Adipocyte (in vitro differentiated cells): ENCODE results near the gene PLAAT4.
"Not testable (repeated sequence)": the region's sequence is repeated elsewhere in the genome, so short reads cannot be mapped to it uniquely, and the experiment has no call there.

Source experiments
- DNase-seq: peaks from one replicate; pipeline ENCODE4 v3.0.0-alpha.2; 2015; ENCODE audit warnings: low read depth
- H3K27me3 ChIP-seq: replicated peaks from 2 replicates; pipeline ENCODE4 v1.7.0; 2013; ENCODE audit warnings: mild to moderate bottlenecking, low read length, moderate library complexity; ENCODE audit not compliant: control insufficient read depth, insufficient read depth
- H3K36me3 ChIP-seq: 2 replicates; pipeline ENCODE4 v1.7.0; 2013; ENCODE audit warnings: low read length, mild to moderate bottlenecking, moderate library complexity; ENCODE audit not compliant: control insufficient read depth, insufficient read depth, severe bottlenecking
- H3K4me1 ChIP-seq: 2 replicates; pipeline ENCODE4 v1.7.0; 2013; ENCODE audit warnings: mild to moderate bottlenecking, low read length, moderate library complexity; ENCODE audit not compliant: control insufficient read depth, insufficient read depth
- H3K4me3 ChIP-seq: 2 replicates; pipeline ENCODE4 v1.7.0; 2013; ENCODE audit warnings: mild to moderate bottlenecking, low read length, moderate library complexity
- H3K9ac ChIP-seq: 2 replicates; pipeline ENCODE4 v1.7.0; 2013; ENCODE audit warnings: mild to moderate bottlenecking, low read length, moderate library complexity
- H3K9me3 ChIP-seq: 2 replicates; pipeline ENCODE4 v1.7.0; 2013; ENCODE audit warnings: mild to moderate bottlenecking, low read length, moderate library complexity; ENCODE audit not compliant: control insufficient read depth

Gene PLAAT4

GRCh38 chr11:63529373-63529772, 7.2 kb upstream of the PLAAT4 start:
- H3K4me3 ChIP-seq, H3K9me3 ChIP-seq, H3K9ac ChIP-seq, DNase-seq, H3K36me3 ChIP-seq, H3K27me3 ChIP-seq: not testable (repeated sequence)
- H3K4me1 ChIP-seq = peaks cover 11% of the 10 kb centered on the region

DNA sequence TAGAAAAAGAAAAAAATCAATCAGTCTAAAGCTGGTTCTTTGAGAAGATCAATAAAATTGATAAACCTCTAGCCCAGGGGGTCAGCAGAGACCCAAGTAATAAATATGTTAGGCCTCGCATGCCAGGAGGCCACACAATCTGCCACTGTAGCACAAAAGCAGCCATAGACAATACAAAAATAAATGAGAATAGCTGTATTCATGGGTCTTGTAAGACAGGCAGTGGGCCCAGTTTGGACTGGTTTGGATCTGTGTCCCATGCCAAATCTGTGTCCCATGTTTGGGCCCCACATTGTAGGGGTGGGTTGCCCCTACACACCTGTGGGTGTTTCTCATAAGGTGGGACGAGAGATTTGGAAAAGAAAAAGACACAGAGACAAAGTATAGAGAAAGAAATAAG, 6.6 kb upstream of the PLAAT4 start:
- Histone ChIP-seq H3K4me3 (no peak overlapping the region), H3K9ac (no peak overlapping the region), H3K4me1 (peaks cover 11% of the 10 kb centered on the region), H3K27me3 (peaks cover 3% of the 10 kb centered on the region), H3K9me3 (no peaks in the 10 kb centered on the region), H3K36me3 (no peaks in the 10 kb centered on the region)
- DNase-seq = no peak

DNA sequence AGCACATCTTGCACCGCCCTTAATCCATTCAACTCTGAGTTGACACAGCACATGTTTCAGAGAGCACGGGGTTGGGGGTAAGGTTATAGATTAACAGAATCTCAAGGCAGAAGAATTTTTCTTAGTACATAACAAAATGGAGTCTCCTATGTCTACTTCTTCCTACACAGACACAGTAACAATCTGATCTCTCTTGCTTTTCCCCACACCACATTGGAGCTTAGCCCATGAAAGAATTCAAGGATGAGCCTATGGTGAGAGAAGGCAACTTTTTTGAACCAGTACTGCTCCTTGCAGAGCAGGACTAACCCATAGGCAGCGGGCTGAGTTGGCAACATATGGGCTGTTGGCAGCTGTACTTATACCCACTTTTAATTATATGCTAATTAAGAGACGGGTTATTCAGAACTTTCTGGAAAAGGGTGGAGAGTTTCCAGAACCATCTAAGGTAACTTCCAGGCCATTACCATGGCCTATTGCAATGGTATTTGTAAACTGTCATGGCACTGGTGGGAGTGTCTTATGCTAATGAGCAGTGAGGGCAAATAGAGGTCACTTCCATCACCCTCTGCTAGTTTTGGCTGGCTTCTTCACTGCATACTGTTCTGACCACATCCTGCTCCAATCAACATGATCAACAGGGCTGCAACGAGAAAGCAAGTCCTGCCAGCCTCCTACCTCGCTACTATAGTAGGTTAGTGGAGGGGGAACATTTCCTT, 5.4 kb upstream of the PLAAT4 start:
- H3K4me3 ChIP-seq, H3K9me3 ChIP-seq, H3K9ac ChIP-seq, H3K27me3 ChIP-seq, H3K36me3 ChIP-seq: not testable (repeated sequence)
- peaks cover 11% of the 10 kb centered on the region for H3K4me1 ChIP-seq
- peak; percentile 72 for DNase-seq

GRCh38 chr11:63532117-63532516, 4.5 kb upstream of the PLAAT4 start:
- no peaks in the 10 kb centered on the region for H3K36me3 ChIP-seq
- H3K9ac ChIP-seq = no peak overlapping the region
- H3K9me3 ChIP-seq = no peaks in the 10 kb centered on the region
- H3K4me1 ChIP-seq = peaks cover 20% of the 10 kb centered on the region
- no peak overlapping the region for H3K4me3 ChIP-seq
- H3K27me3 ChIP-seq = peaks cover 3% of the 10 kb centered on the region
- DNase-seq = no peak

GRCh38 chr11:63532799-63533475, 3.7 kb upstream of the PLAAT4 start:
- no peak overlapping the region for H3K9ac ChIP-seq
- no peaks in the 10 kb centered on the region for H3K9me3 ChIP-seq
- peaks cover 28% of the 10 kb centered on the region for H3K4me1 ChIP-seq
- H3K27me3 ChIP-seq = no peaks in the 10 kb centered on the region
- DNase-seq = no peak
- no peaks in the 10 kb centered on the region for H3K36me3 ChIP-seq
- H3K4me3 ChIP-seq = no peak overlapping the region

DNA sequence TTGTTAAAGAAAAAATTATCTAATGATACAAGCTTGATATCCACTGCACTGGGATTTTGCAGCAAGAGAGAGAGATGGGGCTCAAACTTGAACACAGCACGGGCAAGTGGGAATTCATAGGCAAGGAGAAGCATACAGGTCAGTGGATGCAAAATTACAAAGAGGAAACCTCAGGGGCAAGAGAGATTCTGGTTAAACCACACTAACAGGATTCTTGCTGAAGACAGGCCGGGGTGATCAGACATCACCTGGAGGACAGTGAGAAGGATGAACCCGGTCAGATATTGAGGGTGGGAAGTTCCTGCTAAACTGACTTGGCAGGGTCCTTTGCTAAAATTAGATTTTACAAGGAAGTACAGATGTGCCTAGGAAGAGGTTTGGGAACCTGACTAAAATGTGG, 2.5 kb upstream of the PLAAT4 start:
- Histone ChIP-seq H3K9me3 (no peaks in the 10 kb centered on the region), H3K27me3 (no peaks in the 10 kb centered on the region), H3K4me3 (no peak overlapping the region), H3K36me3 (no peaks in the 10 kb centered on the region), H3K9ac (no peak overlapping the region), H3K4me1 (peaks cover 31% of the 10 kb centered on the region)
- no peak for DNase-seq

GRCh38 chr11:63534895-63535461, 1.6 kb upstream of the PLAAT4 start:
- no peak for DNase-seq
- Histone ChIP-seq H3K4me3 (no peak overlapping the region), H3K4me1 (peaks cover 31% of the 10 kb centered on the region), H3K27me3 (no peaks in the 10 kb centered on the region), H3K36me3 (no peaks in the 10 kb centered on the region), H3K9ac (no peak overlapping the region), H3K9me3 (no peaks in the 10 kb centered on the region)

DNA sequence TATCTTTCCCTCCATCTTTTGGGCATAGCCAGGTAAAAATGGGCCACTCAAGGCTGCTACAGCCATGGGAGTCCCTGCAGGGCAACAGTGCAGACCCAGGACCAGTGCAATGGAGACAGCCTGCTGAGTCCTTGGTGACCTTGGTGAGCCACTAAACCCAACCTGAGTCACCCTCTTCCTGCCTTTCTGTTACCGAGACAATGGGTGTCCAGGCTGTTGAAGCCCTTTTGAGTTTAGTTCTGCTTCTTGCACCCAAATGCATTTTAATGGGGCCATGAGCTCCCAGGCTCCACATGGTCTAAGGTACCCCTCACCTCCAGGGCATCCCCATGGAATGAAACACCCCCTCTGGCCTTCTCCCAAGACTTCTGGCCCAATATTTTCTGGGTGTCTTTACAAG, 874 bp upstream of the PLAAT4 start:
- Histone ChIP-seq H3K9ac (no peak overlapping the region), H3K27me3 (no peaks in the 10 kb centered on the region), H3K4me3 (no peak overlapping the region), H3K36me3 (no peaks in the 10 kb centered on the region), H3K4me1 (peaks cover 31% of the 10 kb centered on the region), H3K9me3 (no peaks in the 10 kb centered on the region)
- no peak for DNase-seq

DNA sequence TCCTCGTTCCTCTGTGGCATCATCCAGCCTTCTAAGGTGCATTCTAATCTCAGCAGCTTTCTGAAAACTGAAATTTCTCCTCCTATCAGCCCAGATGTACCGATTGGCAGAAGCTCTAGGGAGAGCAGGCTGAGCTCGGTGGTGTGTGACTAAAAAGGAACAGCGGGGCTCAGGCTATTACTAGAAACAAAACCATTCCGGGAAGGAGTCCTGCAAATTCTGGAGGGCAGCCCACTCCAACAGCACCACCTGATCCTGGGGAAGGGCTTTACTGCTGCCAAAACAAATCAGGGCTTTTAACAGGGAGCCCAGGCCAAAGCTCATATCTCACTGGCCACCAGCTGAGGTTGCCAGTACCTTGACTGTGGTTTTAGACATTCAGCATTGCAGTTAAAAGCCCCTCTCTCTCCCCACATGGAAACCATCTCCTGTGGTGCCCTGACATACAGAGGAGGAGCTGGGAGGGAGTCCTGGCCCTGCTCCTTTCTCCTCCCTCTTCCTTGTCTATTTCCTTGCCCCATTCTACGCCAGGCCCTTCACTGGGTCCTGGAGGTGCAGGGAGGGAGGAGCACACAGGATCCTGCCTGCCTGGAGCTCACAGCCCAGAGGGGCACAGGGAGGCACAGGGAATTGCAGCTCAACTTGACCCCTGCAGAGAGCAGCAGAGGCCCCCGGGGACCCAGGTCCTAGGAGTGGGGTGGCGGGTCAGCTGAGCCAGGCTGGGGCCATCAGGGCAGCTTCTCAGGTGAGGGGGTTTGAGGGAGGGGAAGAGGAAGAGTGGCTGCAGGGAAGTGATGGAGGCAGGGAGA, 889 bp downstream of the PLAAT4 start:
- Histone ChIP-seq H3K4me1 (peaks cover 19% of the 10 kb centered on the region), H3K4me3 (peak overlapping the region; percentile 77), H3K27me3 (no peaks in the 10 kb centered on the region), H3K9ac (peak overlapping the region; percentile 81), H3K9me3 (no peaks in the 10 kb centered on the region), H3K36me3 (no peaks in the 10 kb centered on the region)
- peak; percentile 63 for DNase-seq

GRCh38 chr11:63542506-63542905, 5.9 kb downstream of the PLAAT4 start:
- DNase-seq = peak; percentile 13
- H3K9ac ChIP-seq, H3K36me3 ChIP-seq, H3K4me3 ChIP-seq, H3K27me3 ChIP-seq, H3K4me1 ChIP-seq, H3K9me3 ChIP-seq: not testable (repeated sequence)

- no peak for DNase-seq
Measured at GRCh38 chr11:63543711-63544110, 7.1 kb downstream of the PLAAT4 start.

More at GRCh38 chr11:63543711-63544110, 7.1 kb downstream of the PLAAT4 start:
- Histone ChIP-seq H3K27me3 (no peaks in the 10 kb centered on the region), H3K4me1 (no peaks in the 10 kb centered on the region), H3K4me3 (no peak overlapping the region), H3K9ac (no peak overlapping the region), H3K9me3 (no peaks in the 10 kb centered on the region), H3K36me3 (no peaks in the 10 kb centered on the region)
